Middle frontal gyrus (tissue), 1 donor: ENCODE data around the gene PLCXD3.

Source experiments
- DNase-seq: peaks from one replicate; pipeline ENCODE4 v3.0.0-alpha.2; 2015; ENCODE audit warnings: low spot score; ENCODE audit errors: extremely low spot score

PLCXD3 gene

GRCh38 chr5:41510176-41510831, at the start of gene PLCXD3:
Gene PLCXD3, minus strand, starts transcription at chr5:41510601. Its CDS starts 75 bp downstream, at chr5:41510526.
- DNase-seq: no peak

GRCh38 chr5:41559184-41559583, 48.8 kb upstream of the PLCXD3 start:
- DNase-seq: no peak

- no peak for DNase-seq
These were observed 47.9 kb upstream of the PLCXD3 start for GRCh38 chr5:41558295-41558694.

- DNase-seq: no peak
These were observed 37.6 kb upstream of the PLCXD3 start for GRCh38 chr5:41547991-41548390.

GRCh38 chr5:41542183-41542582, 31.8 kb upstream of the PLCXD3 start:
- no peak for DNase-seq

- no peak for DNase-seq
These were observed 29.1 kb upstream of the PLCXD3 start for GRCh38 chr5:41539454-41539853.

- DNase-seq: no peak
These were observed 27.2 kb upstream of the PLCXD3 start for GRCh38 chr5:41537581-41537980.

GRCh38 chr5:41532485-41532884, 22.1 kb upstream of the PLCXD3 start:
- DNase-seq: no peak

GRCh38 chr5:41527201-41527779, 16.9 kb upstream of the PLCXD3 start:
- no peak for DNase-seq

GRCh38 chr5:41526699-41527098, 16.3 kb upstream of the PLCXD3 start:
- no peak for DNase-seq

- no peak for DNase-seq
These were observed 13.8 kb upstream of the PLCXD3 start for GRCh38 chr5:41524174-41524573.

GRCh38 chr5:41522193-41522786, 11.9 kb upstream of the PLCXD3 start:
- DNase-seq: no peak

- no peak for DNase-seq
These were observed 9.4 kb upstream of the PLCXD3 start for GRCh38 chr5:41519801-41520200.

GRCh38 chr5:41517909-41518308, 7.5 kb upstream of the PLCXD3 start:
- no peak for DNase-seq

GRCh38 chr5:41511241-41511640, 840 bp upstream of the PLCXD3 start:
- DNase-seq: no peak

- DNase-seq: no peak
These were observed 814 bp downstream of the PLCXD3 start for GRCh38 chr5:41509399-41510175.

- DNase-seq: no peak
These were observed 1.6 kb downstream of the PLCXD3 start for GRCh38 chr5:41508696-41509398.

GRCh38 chr5:41508186-41508585, 2.2 kb downstream of the PLCXD3 start:
- DNase-seq: no peak

GRCh38 chr5:41507501-41507900, 2.9 kb downstream of the PLCXD3 start:
- DNase-seq: no peak

GRCh38 chr5:41503860-41504259, 6.5 kb downstream of the PLCXD3 start:
- no peak for DNase-seq

- no peak for DNase-seq
These were observed 7.1 kb downstream of the PLCXD3 start for GRCh38 chr5:41503310-41503709.
